ENCODE data around the gene HOXB7. TPM values are rescaled to one million over a fixed set of nuclear protein-coding genes. Genes with fewer than 3 reads are reported as not detected.

The HOXB7 gene
- total and polyA plus RNA-seq, 2 experiments from 2014 or later, result 11.1 to 18.9 TPM

DNA sequence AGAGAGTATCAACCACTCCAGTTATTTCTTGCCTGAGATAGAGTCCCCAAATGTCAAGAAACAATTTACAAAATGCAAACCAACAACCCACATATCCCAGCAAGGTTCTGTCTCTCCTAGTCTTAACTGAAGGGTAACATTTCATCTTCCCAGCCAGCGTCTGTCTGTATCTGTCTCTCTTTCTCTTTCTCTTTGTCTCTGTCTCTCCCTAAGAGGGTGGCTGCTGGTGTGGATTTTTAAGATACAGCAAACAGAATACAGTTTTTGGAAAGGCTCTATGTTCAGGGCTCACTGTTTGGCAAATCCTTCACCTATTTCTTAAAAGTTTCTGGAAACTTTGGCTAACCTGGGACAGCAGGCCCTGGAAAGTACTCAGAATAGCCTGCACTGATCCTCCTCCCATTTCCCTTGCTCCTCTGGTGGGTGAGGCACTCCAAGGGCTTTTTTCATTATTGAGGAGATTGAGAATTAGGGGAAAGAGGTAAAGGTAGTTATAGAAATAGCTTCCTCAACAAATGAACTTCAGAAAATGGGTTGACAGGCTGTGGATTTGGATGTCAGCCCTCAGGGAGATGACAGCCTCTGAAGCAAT lies 38.9 kb downstream of the HOXB7 start:
- in situ Hi-C loops (cut with MboI), result no loop called here
- no peaks in the 10 kb centered on the region for H3K27me3 ChIP-seq (replicated peaks; ENCODE audit: insufficient read depth)
- peaks cover 71% of the 10 kb centered on the region for H3K79me2 ChIP-seq (ENCODE audit: insufficient read depth)
- H3K36me3 ChIP-seq (ENCODE audit: low read depth), result no peaks in the 10 kb centered on the region
- peak overlapping the region; percentile 57 for H3K4me2 ChIP-seq (ENCODE audit: unreplicated experiment)
- peak overlapping the region; percentile 65; the same call in 1 of the 2 replicates for H2AFZ ChIP-seq
- peak overlapping the region; percentile 72 for H3K9ac ChIP-seq
- peak overlapping the region; percentile 48 for H3K27ac ChIP-seq
- no peaks in the 10 kb centered on the region for H3K9me2 ChIP-seq (ENCODE audit: insufficient read depth)
- H3K4me1 ChIP-seq (ENCODE audit: insufficient read depth), result peaks cover 31% of the 10 kb centered on the region
- no peak for DNase-seq
- no peak for TF ChIP-seq EZH2 (IDR thresholded peaks at IDR 0.05; ENCODE audit: insufficient read depth, poor library complexity, severe bottlenecking)
- TF ChIP-seq EZH2phosphoT487 (IDR thresholded peaks at IDR 0.05; ENCODE audit: insufficient read depth, low read depth), result no peak
- no peaks in the 10 kb centered on the region for H3K9me3 ChIP-seq (ENCODE audit: low read depth)
- H3F3A ChIP-seq (ENCODE audit: insufficient read depth), result peaks cover 5% of the 10 kb centered on the region; the same call in 1 of the 2 replicates
- H3K4me3 ChIP-seq, result peak overlapping the region; percentile 62; the same call in 1 of the 2 replicates
- 36 to 80% methylated on average over 1 of the region's 1 CpG for WGBS, 2 experiments (ENCODE audit: low coverage in 1 of 2, low lambda C conversion rate in 2 of 2, missing lambda C conversion rate in 2 of 2)
- no peaks in the 10 kb centered on the region for H4K20me1 ChIP-seq (ENCODE audit: insufficient read depth)

DNA sequence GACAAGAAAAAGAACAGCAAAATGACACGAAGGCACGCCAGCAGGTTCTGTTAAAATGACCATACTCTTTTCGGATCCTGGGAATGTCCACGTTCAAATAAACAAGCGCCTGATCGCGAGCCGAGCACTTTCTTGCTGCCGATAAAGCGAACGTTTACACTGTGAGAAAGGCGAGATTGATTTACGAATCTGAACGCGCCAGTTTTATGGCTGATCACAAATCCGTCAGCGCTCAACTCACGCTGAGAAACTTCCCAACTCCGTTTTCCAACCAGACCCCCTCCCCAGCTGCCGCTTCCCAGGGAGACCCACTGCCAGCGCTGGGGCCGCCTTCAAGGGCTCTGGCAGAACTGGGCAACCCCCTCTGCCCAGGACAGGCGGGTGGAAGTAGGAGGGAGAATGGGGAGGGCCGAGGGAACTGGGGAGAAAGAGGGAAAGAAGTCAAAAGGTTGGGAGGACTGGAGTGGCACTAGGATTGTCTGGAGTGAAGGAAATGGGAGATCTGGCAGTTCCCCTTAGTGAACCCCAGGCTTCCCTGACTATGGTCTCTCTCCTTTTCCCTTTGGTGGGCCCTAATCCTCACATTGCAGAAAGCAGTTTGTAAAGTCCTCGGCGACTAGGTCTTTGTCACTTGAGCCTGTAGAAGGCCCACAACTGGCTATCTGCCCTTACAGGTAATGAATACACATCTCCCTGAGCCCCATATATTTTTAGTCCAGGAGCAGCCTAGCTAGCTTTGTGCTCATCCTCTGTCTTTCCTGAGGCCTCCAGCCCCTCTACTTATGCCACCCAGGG lies 39.6 kb downstream of the HOXB7 start:
- Histone ChIP-seq H3F3A (ENCODE audit: insufficient read depth) (peaks cover 5% of the 10 kb centered on the region; the same call in 1 of the 2 replicates), H3K9me3 (ENCODE audit: low read depth) (no peaks in the 10 kb centered on the region), H3K9ac (peak overlapping the region; percentile 72), H3K27me3 (replicated peaks; ENCODE audit: insufficient read depth) (no peaks in the 10 kb centered on the region), H3K9me2 (ENCODE audit: insufficient read depth) (no peaks in the 10 kb centered on the region), H3K4me3 (peak overlapping the region; percentile 62), H3K36me3 (ENCODE audit: low read depth) (no peaks in the 10 kb centered on the region), H3K27ac (peak overlapping the region; percentile 48), H2AFZ (peak overlapping the region; percentile 65), H4K20me1 (ENCODE audit: insufficient read depth) (no peaks in the 10 kb centered on the region), H3K4me1 (ENCODE audit: insufficient read depth) (peaks cover 30% of the 10 kb centered on the region), H3K79me2 (ENCODE audit: insufficient read depth) (peaks cover 73% of the 10 kb centered on the region), H3K4me2 (ENCODE audit: unreplicated experiment) (peak overlapping the region; percentile 57)
- TF ChIP-seq EZH2 (IDR thresholded peaks at IDR 0.05; ENCODE audit: insufficient read depth, poor library complexity, severe bottlenecking), result no peak
- TF ChIP-seq EZH2phosphoT487 (IDR thresholded peaks at IDR 0.05; ENCODE audit: insufficient read depth, low read depth), result no peak
- peak; percentile 44 for DNase-seq
- in situ Hi-C loops (cut with MboI), result no loop called here
- 40 to 56% methylated on average over 26 of the region's 26 CpGs for WGBS, 2 experiments (ENCODE audit: low coverage in 1 of 2, low lambda C conversion rate in 2 of 2, missing lambda C conversion rate in 2 of 2)

DNA sequence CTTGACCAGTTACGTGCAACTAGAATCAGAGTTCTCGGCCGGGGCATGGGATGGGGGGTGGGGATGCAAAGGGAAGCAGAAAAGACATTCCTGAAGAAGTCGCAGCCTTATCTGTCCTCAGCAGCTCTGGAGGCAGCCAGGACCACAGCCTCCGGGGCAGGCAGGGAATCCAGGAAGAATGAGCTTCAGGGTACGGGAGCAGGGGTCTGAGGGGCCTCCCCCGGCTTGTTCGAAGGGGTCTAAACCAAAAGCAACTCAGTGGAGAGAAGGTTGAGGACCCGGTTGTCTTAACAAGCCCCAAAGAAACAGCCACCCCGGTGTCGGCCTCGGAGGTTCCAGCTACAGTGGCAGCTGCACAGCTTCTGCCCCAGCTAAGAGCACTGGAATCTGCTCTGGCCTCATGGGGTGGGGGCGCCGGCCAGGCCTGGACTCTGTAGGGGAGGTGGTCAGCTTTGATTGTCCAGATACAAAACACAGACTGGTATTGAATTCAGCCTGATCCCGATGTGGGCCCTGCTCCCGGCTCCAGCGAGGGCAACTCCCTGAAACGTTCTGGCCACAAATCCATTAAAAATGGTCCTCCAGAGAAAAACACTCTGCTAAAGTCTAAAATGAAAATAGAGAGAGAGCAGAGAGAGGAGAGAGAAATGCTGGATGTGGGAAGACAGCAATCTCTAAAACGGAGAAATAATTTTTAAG lies 40.3 kb downstream of the HOXB7 start:
- no peaks in the 10 kb centered on the region for H4K20me1 ChIP-seq (ENCODE audit: insufficient read depth)
- in situ Hi-C loops (cut with MboI), result no loop called here
- H3K27ac ChIP-seq, result peak overlapping the region; percentile 48
- H3K9me3 ChIP-seq (ENCODE audit: low read depth), result no peaks in the 10 kb centered on the region
- peak overlapping the region; percentile 62 for H3K4me3 ChIP-seq
- no peaks in the 10 kb centered on the region for H3K36me3 ChIP-seq (ENCODE audit: low read depth)
- peak overlapping the region; percentile 57 for H3K4me2 ChIP-seq (ENCODE audit: unreplicated experiment)
- DNase-seq, result peak; percentile 37
- H3K27me3 ChIP-seq (replicated peaks; ENCODE audit: insufficient read depth), result no peaks in the 10 kb centered on the region
- peak overlapping the region; percentile 72 for H3K9ac ChIP-seq
- no peaks in the 10 kb centered on the region for H3K9me2 ChIP-seq (ENCODE audit: insufficient read depth)
- H3K4me1 ChIP-seq (ENCODE audit: insufficient read depth), result peaks cover 30% of the 10 kb centered on the region
- WGBS, 2 experiments (ENCODE audit: low coverage in 1 of 2, low lambda C conversion rate in 2 of 2, missing lambda C conversion rate in 2 of 2), result 42 to 43% methylated on average over 19 of the region's 19 CpGs
- H3K79me2 ChIP-seq (ENCODE audit: insufficient read depth), result peaks cover 77% of the 10 kb centered on the region
- TF ChIP-seq EZH2 (IDR thresholded peaks at IDR 0.05; ENCODE audit: insufficient read depth, poor library complexity, severe bottlenecking) (no peak), EZH2phosphoT487 (IDR thresholded peaks at IDR 0.05; ENCODE audit: insufficient read depth, low read depth) (no peak)
- H2AFZ ChIP-seq, result peak overlapping the region; percentile 65
- H3F3A ChIP-seq (ENCODE audit: insufficient read depth), result peaks cover 5% of the 10 kb centered on the region; the same call in 1 of the 2 replicates

- H3K27ac ChIP-seq, result peak overlapping the region; percentile 48; the same call in 1 of the 2 replicates
- H3K9me3 ChIP-seq (ENCODE audit: low read depth), result no peaks in the 10 kb centered on the region
- no peaks in the 10 kb centered on the region for H3K36me3 ChIP-seq (ENCODE audit: low read depth)
- peak overlapping the region; percentile 72 for H3K9ac ChIP-seq
- no peaks in the 10 kb centered on the region for H4K20me1 ChIP-seq (ENCODE audit: insufficient read depth)
- 0 out of 2 replicates have a peak overlapping the region, but pooled peaks have one; percentile 65 for H2AFZ ChIP-seq
- no peak for DNase-seq
- peak overlapping the region; percentile 57 for H3K4me2 ChIP-seq (ENCODE audit: unreplicated experiment)
- in situ Hi-C loops (cut with MboI), result no loop called here
- H3K79me2 ChIP-seq (ENCODE audit: insufficient read depth), result peaks cover 76% of the 10 kb centered on the region
- 88 to 90% methylated on average over 6 of the region's 6 CpGs for WGBS, 2 experiments (ENCODE audit: low coverage in 1 of 2, low lambda C conversion rate in 2 of 2, missing lambda C conversion rate in 2 of 2)
- peaks cover 30% of the 10 kb centered on the region for H3K4me1 ChIP-seq (ENCODE audit: insufficient read depth)
- TF ChIP-seq EZH2phosphoT487 (IDR thresholded peaks at IDR 0.05; ENCODE audit: insufficient read depth, low read depth), result no peak
- no peak for TF ChIP-seq EZH2 (IDR thresholded peaks at IDR 0.05; ENCODE audit: insufficient read depth, poor library complexity, severe bottlenecking)
- H3F3A ChIP-seq (ENCODE audit: insufficient read depth), result peaks cover 5% of the 10 kb centered on the region; the same call in 1 of the 2 replicates
- no peaks in the 10 kb centered on the region for H3K9me2 ChIP-seq (ENCODE audit: insufficient read depth)
- H3K4me3 ChIP-seq, result no peak overlapping the region
- no peaks in the 10 kb centered on the region for H3K27me3 ChIP-seq (replicated peaks; ENCODE audit: insufficient read depth)
These were observed 41.0 kb downstream of the HOXB7 start for GRCh38 chr17:48569674-48570324.

All from GM23248 (cell line).